HG03469 (cell line): ENCODE results near the gene ZBTB38.

Experiments
- ATAC-seq: cut with Tn5 transposase; IDR thresholded peaks from one replicate; pipeline ENCODE4 v1.9.1; 2021; ENCODE audit warnings: mild to moderate bottlenecking, moderate library complexity, moderate number of reproducible peaks; ENCODE audit not compliant: unreplicated experiment

ZBTB38 gene, protein sequence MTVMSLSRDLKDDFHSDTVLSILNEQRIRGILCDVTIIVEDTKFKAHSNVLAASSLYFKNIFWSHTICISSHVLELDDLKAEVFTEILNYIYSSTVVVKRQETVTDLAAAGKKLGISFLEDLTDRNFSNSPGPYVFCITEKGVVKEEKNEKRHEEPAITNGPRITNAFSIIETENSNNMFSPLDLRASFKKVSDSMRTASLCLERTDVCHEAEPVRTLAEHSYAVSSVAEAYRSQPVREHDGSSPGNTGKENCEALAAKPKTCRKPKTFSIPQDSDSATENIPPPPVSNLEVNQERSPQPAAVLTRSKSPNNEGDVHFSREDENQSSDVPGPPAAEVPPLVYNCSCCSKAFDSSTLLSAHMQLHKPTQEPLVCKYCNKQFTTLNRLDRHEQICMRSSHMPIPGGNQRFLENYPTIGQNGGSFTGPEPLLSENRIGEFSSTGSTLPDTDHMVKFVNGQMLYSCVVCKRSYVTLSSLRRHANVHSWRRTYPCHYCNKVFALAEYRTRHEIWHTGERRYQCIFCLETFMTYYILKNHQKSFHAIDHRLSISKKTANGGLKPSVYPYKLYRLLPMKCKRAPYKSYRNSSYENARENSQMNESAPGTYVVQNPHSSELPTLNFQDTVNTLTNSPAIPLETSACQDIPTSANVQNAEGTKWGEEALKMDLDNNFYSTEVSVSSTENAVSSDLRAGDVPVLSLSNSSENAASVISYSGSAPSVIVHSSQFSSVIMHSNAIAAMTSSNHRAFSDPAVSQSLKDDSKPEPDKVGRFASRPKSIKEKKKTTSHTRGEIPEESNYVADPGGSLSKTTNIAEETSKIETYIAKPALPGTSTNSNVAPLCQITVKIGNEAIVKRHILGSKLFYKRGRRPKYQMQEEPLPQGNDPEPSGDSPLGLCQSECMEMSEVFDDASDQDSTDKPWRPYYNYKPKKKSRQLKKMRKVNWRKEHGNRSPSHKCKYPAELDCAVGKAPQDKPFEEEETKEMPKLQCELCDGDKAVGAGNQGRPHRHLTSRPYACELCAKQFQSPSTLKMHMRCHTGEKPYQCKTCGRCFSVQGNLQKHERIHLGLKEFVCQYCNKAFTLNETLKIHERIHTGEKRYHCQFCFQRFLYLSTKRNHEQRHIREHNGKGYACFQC (N-terminal part only)

DNA sequence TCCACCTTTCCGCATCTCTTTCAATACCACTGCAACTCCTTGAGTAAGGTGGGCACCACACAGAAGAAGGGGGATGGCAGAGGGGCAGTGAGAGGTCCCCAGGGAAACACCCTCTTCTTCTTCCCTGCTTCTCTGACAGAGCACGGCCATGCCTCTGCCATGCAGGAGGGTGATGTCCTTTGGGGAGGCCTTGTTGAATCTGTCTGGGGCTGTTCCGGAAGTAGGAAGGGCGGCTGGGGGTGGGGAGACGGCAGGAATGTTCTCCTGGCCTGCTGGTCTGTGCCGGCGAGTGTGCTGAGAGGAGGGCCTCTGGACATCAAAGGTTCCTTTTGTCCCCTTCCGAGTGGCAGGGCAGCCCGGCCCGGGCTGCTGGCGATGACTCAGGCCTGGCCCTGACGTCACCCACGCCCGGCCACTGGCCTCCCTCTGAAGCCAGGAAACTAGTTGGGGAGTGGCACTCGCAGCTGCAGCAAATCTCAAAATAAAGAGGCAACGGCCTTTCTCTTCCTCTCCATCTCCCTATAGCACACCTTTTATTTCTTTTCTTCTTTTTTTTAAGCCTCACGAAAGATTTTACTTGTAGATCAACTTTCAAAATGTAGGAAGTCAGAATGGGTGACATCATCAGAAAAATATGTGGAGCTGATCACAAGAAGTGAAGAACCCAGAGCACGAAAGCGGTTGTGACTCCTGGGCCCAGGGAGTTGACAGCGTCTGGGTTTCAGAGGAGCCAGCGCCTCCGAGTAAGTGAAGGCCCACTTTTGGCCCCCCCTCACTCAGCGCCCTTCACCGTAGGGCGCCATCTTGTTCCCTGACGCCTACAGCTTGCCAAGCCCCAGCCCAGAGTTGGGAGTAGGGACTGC lies at the start of gene ZBTB38:
TSS of gene ZBTB38 (plus strand) at position 443 of the 863 bp plus-strand sequence. CDS start 73,885 bp downstream, outside the sequence.
- no peak for ATAC-seq

DNA sequence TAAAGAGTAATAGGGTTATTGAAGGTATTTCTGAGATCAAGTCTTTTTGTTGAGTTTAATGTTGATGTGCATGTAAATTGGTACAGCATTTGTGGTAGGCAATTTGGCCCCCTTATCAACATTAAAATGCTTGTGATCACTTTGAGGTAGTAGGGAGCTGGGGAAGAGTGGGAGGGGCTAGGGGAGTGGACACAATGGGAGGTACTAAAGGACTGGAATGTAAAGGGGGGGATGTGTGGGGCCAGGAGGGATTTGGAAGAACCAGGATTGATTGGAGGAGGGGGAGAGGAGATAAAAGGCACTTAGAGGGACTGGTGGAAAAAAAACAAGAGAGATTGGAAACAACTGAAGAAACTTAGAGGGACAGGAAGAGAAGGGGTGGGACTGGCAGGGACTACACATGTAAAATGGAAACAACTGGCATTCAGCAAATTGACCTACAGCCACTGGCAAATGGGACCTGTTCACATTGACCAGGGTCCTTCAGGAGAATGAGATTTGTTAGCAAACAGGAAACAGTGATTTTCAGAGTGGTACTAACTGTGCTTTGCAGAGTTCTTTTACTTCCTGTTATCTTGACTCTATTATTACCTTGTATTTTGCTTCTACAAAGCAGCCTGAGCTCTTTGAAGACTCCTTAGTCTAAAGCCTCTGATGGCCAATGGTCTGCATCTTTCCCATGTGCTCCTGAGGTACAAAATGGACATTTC lies 47.8 kb upstream of the ZBTB38 start:
- ATAC-seq: no peak

DNA sequence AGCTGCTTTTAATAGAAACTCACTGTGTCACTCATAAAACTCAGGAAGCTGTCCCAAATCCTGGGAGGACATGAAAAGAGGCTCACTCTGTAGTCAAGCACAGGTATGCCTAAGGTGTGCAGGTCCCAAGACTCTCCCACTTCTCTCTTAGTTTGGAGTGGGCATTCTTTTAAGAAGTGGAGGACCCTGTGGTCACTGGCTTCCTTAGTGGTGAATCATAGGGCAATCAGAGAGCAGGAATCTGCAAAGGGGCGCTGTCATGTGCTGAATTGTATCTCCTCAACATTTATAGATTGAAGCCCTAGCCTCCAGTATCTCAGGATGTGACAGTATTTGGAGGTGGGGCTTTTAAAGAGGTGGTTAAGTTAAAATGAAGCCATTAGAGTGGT lies 47.2 kb upstream of the ZBTB38 start:
- no peak for ATAC-seq

DNA sequence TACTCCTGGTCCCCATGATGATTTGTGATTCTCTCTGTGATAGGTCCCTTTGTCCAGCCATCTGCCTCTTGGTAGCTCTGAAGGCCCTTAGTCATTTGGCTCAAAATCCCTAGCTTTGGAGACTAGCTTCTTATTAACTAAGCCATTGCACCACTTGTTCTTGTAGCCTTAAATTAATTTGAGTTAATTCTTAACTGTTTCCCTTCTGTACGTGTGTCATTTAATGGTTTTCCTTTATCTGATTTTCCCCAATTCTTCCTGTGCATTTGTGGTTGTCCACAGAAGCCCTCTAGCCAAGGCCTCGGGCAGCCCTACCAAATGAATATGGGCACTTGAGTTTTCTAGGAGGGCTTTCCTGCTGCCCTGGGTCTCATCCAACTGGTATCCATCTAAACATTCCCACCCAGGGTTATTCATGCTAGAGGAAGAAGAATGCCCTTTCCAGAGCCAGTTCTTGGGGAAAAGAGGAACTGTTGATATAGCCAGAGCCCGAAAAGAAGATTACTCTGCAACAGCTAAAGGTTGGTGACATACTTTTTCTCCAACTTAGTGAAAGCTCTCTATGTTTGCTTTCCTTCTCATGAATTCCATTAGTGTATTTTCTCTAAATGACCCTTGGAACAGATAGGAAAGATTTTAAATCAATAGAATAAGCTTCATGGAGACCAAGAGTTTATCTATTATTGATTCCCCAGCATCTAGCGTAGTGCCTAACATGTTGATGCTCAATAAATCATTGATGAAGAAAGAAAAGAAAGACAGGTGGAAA lies 44.2 kb upstream of the ZBTB38 start:
- ATAC-seq: no peak

DNA sequence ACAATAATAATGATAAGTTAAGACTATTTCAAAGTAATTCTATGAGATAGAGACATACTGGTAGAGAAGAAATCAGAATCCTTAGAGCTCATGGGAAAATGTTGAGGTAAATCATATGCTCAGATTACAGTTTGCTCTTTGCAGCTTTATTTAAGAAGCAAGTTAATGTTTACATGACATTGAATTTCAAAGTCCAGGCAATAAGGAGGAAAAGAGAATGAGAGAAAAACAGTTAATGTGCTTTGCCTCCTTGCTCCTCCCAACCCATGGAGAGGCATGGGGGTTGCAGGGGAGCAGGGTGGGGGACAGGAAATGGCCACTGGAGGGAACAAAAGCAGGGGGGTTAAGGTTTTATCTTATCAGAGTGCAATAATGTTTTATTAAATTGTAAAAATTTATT lies 42.2 kb upstream of the ZBTB38 start:
- ATAC-seq: no peak

DNA sequence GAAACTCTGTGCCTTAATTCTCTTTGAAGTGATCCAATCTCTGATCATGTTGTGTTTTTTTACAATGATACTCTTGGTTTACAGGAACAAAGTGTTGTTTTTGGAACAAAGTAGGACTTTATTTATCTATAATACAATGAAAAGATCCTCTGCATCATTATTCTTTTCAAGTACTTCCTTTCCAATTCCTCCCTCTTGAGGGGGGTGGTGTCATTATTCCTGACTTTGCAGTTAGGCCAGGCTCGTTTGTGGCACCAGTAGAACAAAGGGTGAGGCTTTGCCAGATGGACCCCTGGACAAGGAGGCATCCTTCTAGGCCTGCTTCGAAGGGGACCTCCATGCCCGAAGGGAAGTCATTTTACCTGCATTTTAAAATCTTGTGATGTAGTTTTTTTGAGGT lies 41.7 kb upstream of the ZBTB38 start:
- ATAC-seq: no peak

DNA sequence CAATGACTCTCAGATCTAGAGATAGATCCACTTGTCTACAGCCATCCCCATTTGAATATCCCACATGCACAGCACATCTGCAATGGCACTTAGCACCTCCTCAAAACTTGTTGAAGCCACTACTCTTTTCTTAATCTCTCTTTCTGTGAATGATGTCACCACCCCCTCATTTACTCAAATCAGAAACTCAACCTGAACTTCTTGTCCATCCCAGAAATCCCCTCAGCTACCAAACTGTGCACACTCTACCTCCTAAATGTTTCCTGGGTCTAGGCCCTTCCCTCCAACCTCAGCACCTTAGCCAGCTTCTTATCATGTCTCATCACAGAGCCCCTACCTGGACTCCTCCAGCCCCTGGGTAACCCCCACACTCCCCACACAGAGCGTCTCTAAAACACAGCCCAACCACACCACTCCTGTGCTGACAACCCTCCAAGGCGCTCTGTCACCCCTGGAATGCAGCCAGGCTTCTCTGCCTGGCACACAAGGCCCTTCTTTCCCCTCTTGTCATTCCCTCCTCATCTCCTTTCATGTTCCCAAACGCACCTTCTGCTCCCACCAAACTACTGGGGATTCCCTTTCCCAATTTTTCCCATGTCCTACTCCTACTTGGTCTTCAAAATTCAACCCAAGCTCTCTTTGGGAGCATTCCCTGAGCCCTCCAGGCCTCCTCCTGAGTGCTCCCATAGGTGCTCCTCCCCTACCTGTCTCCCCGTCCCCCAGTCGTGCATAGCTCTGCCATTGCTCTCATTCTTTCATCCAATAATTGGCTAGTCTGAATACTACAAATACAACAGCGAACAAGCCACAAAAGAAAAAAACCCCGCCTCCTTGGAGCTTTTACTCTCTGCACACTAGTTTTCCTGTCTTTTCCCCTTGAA lies 39.8 kb upstream of the ZBTB38 start:
- ATAC-seq: no peak

DNA sequence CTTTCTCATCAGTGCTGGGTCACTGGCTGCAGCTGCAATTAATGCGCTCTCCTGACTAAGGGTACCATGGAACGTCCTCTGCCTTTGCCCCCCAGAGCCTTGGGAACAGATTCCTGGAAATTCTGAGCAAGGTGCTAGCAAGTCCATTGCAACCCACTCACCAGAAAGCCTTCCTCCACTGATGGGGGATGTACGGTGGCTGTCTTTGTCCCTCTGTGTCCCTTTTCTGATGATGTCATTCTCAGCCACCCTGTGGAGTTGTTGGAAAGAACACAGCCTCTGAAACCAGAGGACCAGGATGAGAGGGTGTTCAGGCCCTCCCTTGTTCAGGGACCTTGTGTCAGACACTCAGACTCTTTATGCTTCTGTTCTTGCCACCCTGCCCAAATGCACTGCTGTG lies 38.1 kb upstream of the ZBTB38 start:
- ATAC-seq: no peak

DNA sequence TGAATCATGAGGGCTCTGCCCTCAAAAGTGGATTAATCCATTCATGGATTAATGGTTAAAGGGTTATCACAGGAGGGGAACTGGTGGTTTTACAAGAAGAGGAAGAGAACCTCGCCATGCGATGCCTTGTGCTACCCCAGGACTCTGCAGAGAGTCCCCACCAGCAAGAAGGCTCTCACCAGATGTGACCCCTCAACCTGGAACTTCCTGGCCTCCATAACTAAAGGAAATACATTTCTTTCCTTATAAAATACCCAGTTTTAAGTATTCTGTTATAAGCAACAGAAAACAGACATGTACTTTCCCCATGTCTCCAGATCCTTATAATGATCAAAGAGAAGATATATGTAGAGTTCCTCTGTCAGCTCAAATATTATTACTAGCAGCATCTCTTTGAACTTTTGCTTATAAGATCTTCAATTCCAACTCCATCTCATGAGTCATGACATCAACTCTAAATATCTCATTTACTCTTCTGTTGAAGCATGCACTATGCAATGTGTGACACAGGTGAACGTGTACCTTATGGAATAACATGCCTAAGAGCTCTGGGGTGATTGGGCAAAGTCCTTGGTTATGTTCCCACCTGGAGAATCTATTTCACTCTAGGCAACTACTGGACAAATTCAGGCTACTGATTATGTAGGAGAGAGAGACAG lies 37.5 kb upstream of the ZBTB38 start:
- ATAC-seq: no peak

DNA sequence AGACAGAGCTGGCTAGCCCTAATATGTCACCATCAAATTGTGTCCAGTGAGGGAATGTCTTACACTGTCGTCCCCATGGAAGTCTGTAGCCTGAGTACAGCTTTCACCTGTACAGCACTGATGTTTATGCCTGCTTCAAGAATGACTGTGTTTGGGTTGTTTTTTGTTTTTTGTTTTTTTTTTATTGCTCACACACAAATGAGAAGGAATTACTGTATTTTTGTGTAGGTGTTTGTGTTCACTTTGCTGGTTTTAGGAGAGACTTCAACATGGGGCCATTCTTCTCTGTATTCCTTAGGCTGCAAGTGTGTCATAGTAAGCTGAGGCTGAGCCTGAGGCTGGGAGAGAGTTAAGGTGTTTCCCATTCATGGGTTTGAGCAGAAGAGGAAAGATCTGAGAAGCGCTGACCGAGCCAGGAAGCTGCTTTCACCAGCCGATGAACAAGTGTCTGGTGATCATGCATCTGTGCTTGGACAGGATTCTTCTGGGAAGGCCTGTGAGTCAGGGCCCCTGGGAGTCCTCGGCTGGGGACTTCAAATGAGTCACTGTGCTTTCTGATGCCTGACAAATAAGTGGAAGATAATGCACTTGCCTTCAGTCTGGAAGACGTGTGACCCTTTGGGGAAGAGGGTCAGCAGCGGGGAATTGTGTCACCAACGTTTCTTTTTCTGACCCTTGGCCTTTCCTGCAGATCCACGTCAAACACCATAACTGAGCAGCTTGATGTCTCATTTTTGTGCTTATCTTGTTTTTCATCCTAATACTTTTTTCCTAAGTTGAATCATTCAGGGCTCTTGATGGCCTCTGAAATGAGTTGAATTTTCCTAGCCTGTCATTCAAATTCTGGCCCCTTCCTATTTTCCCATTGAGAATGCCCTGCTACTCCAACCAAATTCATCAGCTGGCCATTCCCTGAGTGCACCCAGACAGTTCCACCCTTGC lies 36.7 kb upstream of the ZBTB38 start:
- no peak for ATAC-seq

DNA sequence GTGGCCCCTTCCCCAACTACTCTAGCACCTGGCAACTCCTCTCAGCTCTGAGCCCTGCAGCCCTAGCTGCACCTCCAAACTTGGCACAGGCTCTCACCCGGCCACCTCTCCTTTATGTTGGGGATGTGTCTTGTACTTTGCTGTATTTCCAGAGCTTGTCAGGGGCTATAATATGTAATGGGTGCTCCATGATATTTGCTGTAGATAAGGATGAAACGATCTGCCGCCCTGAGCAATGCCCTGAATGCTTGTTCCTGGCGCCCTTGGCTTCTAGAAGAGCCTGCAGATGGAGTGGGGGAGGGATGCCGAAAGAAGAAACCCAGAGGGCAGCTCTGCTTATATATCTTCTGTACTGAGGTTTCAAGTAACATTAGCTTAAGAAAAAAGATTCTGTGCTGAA lies 35.9 kb upstream of the ZBTB38 start:
- no peak for ATAC-seq

DNA sequence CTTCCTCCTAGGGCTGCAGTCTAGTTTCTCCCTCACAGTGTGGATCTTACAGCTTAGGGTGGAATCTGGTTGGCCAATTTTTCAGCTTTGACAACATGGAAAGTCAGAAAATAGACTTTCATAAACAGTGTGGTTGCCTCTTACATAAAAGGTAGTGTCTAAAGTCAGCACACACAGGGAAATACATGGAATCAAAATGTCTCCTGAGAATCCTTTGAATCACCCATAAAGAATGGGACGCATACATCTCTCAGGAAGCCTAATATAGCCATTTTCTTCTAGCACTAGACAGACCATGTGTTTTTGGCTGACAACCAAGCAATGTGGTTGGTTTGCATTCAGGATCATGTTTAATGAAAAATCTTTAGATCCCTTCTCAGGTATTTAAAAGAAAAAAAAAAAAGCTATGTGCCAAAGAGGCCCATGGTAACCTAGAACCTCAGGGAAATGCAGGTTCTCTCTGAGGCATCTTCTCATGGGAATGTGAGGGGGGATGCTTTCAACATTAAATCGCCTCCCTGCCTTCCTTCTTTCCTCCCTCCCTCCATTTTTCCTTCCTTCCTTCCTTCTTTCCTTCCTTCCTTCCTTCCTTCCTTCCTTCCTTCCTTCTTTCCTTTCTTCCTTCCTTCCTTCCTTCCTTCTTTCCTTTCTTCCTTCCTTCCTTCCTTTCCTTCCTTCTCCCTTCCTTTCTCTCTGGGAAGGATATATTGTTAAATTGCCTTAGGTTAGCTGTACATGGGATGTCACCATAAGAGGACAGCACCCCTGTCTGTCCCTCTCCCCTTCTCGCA lies 34.3 kb upstream of the ZBTB38 start:
- no peak for ATAC-seq

DNA sequence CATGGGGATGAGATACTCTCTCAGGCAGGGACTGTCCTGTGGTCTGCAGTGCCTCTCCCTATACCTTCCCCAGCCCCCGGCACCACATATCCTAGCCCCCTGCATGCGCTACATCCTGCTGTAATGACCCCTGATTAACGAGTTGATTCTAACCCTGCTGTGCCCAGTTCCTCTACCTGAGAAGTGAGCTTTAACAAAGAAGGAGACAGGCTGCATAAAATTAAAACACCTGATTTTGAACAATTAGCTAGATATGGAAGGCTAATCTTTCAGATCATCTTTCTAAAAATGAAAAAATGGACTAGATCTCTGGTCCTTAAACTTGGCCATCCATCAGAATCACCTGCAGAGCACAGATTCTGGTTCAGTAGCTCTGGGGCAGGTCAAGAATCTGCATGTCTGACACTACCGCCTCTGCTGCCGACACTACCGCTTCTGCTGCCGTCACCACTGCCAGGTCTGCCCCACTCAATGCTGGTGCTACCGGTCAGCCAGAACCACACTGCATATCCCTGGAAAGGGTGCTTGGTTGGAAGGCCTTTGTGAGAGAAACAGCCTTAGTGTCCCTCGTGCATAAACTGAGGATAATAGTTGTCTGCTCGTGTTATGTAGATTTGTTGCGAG lies 33.6 kb upstream of the ZBTB38 start:
- ATAC-seq: no peak

DNA sequence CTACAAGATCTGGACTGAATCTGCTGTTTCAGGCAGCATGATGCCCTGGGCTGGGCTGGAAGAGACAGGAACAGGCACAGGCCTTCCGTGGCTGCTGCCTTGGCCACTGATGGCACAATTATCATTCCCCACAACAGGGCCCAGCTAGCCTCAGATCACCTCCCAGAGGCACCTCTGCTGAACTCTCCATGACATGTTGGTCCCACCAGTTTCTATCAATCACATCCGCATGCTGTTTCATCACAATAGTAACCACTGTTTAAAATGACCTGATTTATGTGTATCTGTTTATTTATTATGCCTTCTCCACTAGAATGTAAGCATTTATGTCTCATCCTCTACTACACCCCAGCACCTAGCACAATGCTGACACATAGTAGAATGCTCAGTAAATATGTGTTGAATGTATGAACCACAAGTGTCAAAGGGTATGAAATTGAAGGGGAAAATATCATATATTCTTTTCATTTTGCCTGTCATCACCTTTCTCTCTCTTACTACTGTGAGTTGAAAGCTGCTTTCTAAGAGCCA lies 32.7 kb upstream of the ZBTB38 start:
- no peak for ATAC-seq
